Breast epithelium (tissue), 3 donors: Measurements from ENCODE around the gene PEF1.

Experiments used
- CTCF ChIP-seq, 3 donors: fragments of 450-650 bp; IDR thresholded peaks; one replicate each; pipeline ENCODE4 v1.5.1; 2016 to 2017; ENCODE audit warnings: antibody characterized with exemption in 3 of 3, mild to moderate bottlenecking in 3 of 3, moderate library complexity in 3 of 3
- POLR2AphosphoS5 ChIP-seq, 3 donors: sonication (generic); formaldehyde crosslinking; IDR thresholded peaks; one replicate each; pipeline ENCODE4 v1.6.1; 2017; ENCODE audit warnings: antibody characterized with exemption in 3 of 3

- TF ChIP-seq CTCF (IDR thresholded peaks at IDR 0.05) = no peak
- TF ChIP-seq POLR2AphosphoS5 (IDR thresholded peaks at IDR 0.05) = no peak
Observed at GRCh38 chr1:31691446-31691845, 46.8 kb upstream of the PEF1 start.
